Measurements from ENCODE around the gene TBC1D2.

- no peak for TF ChIP-seq CTCF (IDR thresholded peaks at IDR 0.05; ENCODE audit: low read depth, low read length)
- no peak for TF ChIP-seq POLR2A (IDR thresholded peaks at IDR 0.05; ENCODE audit: extremely low read depth, insufficient read length)
- no peak for TF ChIP-seq MYC (IDR thresholded peaks at IDR 0.05; ENCODE audit: low read depth, low read length)
These were observed 43.0 kb upstream of the TBC1D2 start for GRCh38 chr9:98298476-98298875.

All from NB4 (cell line).